HCT116 (cell line): ENCODE measurements around the gene SYT10.

Source experiments
- CTCF ChIP-seq, 3 experiments: fragments of 200-600 bp in 1 of 3; sonication (generic) in 1 of 3; IDR thresholded peaks in 2 of 3; conservative IDR thresholded peaks in 1 of 3; 2 replicates each; pipeline ENCODE4 v1.5.1; 2012 to 2017; ENCODE audit warnings: low read depth in 2 of 3, low read length in 2 of 3, antibody characterized with exemption in 1 of 3, borderline replicate concordance in 1 of 3, control low read depth in 1 of 3, mild to moderate bottlenecking in 1 of 3, mixed read lengths in 1 of 3, mixed run types in 1 of 3, moderate library complexity in 1 of 3; ENCODE audit not compliant: insufficient read depth in 1 of 3
- EZH2 ChIP-seq: fragments of 200-600 bp; sonication (generic); IDR thresholded peaks from 2 replicates; pipeline ENCODE4 v1.6.1; 2017; ENCODE audit warnings: antibody characterized with exemption, mixed run types
- MAX ChIP-seq: IDR thresholded peaks from 2 replicates; pipeline ENCODE4 v1.6.1; 2012
- POLR2A ChIP-seq: IDR thresholded peaks from 2 replicates; pipeline ENCODE4 v1.7.0; 2011; ENCODE audit warnings: borderline replicate concordance; ENCODE audit not compliant: insufficient read depth, insufficient read length; ENCODE audit errors: extremely low read depth
- POLR2AphosphoS5 ChIP-seq: IDR thresholded peaks from 2 replicates; pipeline ENCODE4 v1.6.1; 2011; ENCODE audit warnings: mild to moderate bottlenecking, low read depth, low read length, moderate library complexity
- RAD21 ChIP-seq: IDR thresholded peaks from 2 replicates; pipeline ENCODE4 v1.6.1; 2012; ENCODE audit warnings: low read depth, mild to moderate bottlenecking
- SIN3A ChIP-seq: IDR thresholded peaks from 2 replicates; pipeline ENCODE4 v1.6.1; 2012; ENCODE audit warnings: low read depth
- YY1 ChIP-seq: IDR thresholded peaks from 2 replicates; pipeline ENCODE4 v1.6.1; 2011; ENCODE audit warnings: low read length, low read depth, moderate library complexity, mild to moderate bottlenecking; ENCODE audit not compliant: insufficient replicate concordance; ENCODE audit errors: extremely low read depth
- ZBTB33 ChIP-seq: IDR thresholded peaks from 2 replicates; pipeline ENCODE4 v1.6.1; 2011; ENCODE audit warnings: mild to moderate bottlenecking, low read length, moderate library complexity; ENCODE audit not compliant: insufficient replicate concordance; ENCODE audit errors: extremely low read depth
- ZFX ChIP-seq: fragments of 450-650 bp; IDR thresholded peaks from 2 replicates; pipeline ENCODE4 v1.6.1; 2017

- no peak for TF ChIP-seq CTCF (IDR thresholded peaks at IDR 0.05 in 2 of 3, conservative IDR thresholded peaks at IDR 0.05 in 1 of 3; ENCODE audit: borderline replicate concordance in 1 of 3, insufficient read depth in 1 of 3, low read depth in 2 of 3, low read length in 2 of 3)
- no peak for TF ChIP-seq ZFX
- no peak for TF ChIP-seq SIN3A
- TF ChIP-seq YY1: no peak
- no peak for TF ChIP-seq EZH2
- TF ChIP-seq POLR2A: no peak
- no peak for TF ChIP-seq RAD21
- TF ChIP-seq ZBTB33: no peak
- no peak for TF ChIP-seq MAX
- no peak for TF ChIP-seq POLR2AphosphoS5
Observed at GRCh38 chr12:33357181-33357580, 82.4 kb downstream of the SYT10 start.
